Panc1 (cell line): ENCODE data around the gene ADAMTS19. TPM values are rescaled to one million over a fixed set of nuclear protein-coding genes. Genes with fewer than 3 reads are reported as not detected.

Experiments used
- ATAC-seq: fragments of 200-7000 bp; cut with Tn5 transposase; 2 replicates; pipeline ENCODE4 v1.9.1; 2020; ENCODE audit warnings: mild to moderate bottlenecking, moderate library complexity
- BruUV-seq: library from RNA; stranded (reverse); fragments of 400-500 nt; replicated peaks from 2 replicates; lab custom pipeline; 2021; lab: Mats Ljungman, UMichigan
- CTCF ChIA-PET: fragments of 300-600 bp; sonication (Branson Sonifier 250); formaldehyde crosslinking; loops from one replicate; lab custom pipeline; 2022; ENCODE audit warnings: antibody characterized with exemption; lab: Charles Lee
- POLR2A ChIA-PET: fragments of 300-600 bp; sonication (Branson Sonifier 250); formaldehyde crosslinking; loops from one replicate; lab custom pipeline; 2022; ENCODE audit warnings: antibody characterized with exemption; lab: Charles Lee
- DNase-seq: peaks from one replicate; pipeline ENCODE4 v3.0.0-alpha.2; 2010; ENCODE audit warnings: low read depth, low spot score
- H3K27ac ChIP-seq: 2 replicates; pipeline ENCODE4 v1.5.1; 2011; ENCODE audit warnings: mild to moderate bottlenecking, low read length, inconsistent platforms
- H3K27me3 ChIP-seq: fragments of 200-500 bp; sonication (Bioruptor generic); 2 replicates; pipeline ENCODE4 v1.6.0; 2014; ENCODE audit warnings: low read length, inconsistent platforms; ENCODE audit not compliant: control insufficient read depth, insufficient read depth
- H3K36me3 ChIP-seq: fragments of 200-500 bp; sonication (Bioruptor generic); 2 replicates; pipeline ENCODE4 v1.5.1; 2014; ENCODE audit warnings: inconsistent platforms, mild to moderate bottlenecking, low read length, moderate library complexity; ENCODE audit not compliant: control insufficient read depth, insufficient read depth
- H3K4me1 ChIP-seq: 2 replicates; pipeline ENCODE4 v1.5.1; 2011; ENCODE audit warnings: inconsistent platforms, mild to moderate bottlenecking, low read length, moderate library complexity; ENCODE audit not compliant: control insufficient read depth, insufficient read depth
- H3K4me3 ChIP-seq, 2 experiments: 2 replicates each; pipeline ENCODE4 v1.5.1; 2011 to 2012; ENCODE audit warnings: low read depth in 2 of 2, low read length in 2 of 2, mild to moderate bottlenecking in 2 of 2, inconsistent platforms in 1 of 2, moderate library complexity in 1 of 2
- H3K9me3 ChIP-seq: fragments of 200-500 bp; sonication (Bioruptor generic); 2 replicates; pipeline ENCODE4 v1.5.1; 2014; ENCODE audit warnings: low read depth, mild to moderate bottlenecking, inconsistent platforms, low read length, moderate library complexity; ENCODE audit not compliant: control insufficient read depth, insufficient read depth
- POLR2AphosphoS5 ChIP-seq: IDR thresholded peaks from 2 replicates; pipeline ENCODE4 v1.6.1; 2012; ENCODE audit warnings: mild to moderate bottlenecking, low read depth, low read length, moderate library complexity
- SIN3A ChIP-seq: IDR thresholded peaks from 2 replicates; pipeline ENCODE4 v1.6.1; 2012; ENCODE audit warnings: low read depth, mild to moderate bottlenecking, low read length, moderate library complexity, borderline replicate concordance; ENCODE audit not compliant: insufficient read depth
- TCF7L2 ChIP-seq: IDR thresholded peaks from 2 replicates; pipeline ENCODE4 v1.6.1; 2011; ENCODE audit warnings: mild to moderate bottlenecking, low read depth, low read length, inconsistent platforms
- in situ Hi-C: cut with HindIII; loops from 2 replicates; pipeline ENCODE4 v1.10.0; 2016; ENCODE audit warnings: low sequenced_read_pairs, low pct_unique_long_range_greater_than_20kb
- intact Hi-C: fragments of 100-400 bp; cut with micrococcal nuclease; formaldehyde crosslinking; loops from one replicate; pipeline ENCODE4 v1.10.0; 2022; ENCODE audit not compliant: unreplicated experiment
- total RNA-seq: library from RNA; stranded (reverse); gene quantifications from one replicate; pipeline ENCODE4 v1.2.1, GENCODE V29; 2021; ENCODE audit not compliant: unreplicated experiment
- TF ChIP-seq, protein P1 (sequence below): fragments of 450-650 bp; IDR thresholded peaks from 2 replicates; pipeline ENCODE4 v1.5.1; 2017; ENCODE audit warnings: mild to moderate bottlenecking
- TF ChIP-seq, protein P2 (sequence below), 2 experiments: IDR thresholded peaks; 2 replicates each; pipeline ENCODE4 v1.6.1; 2011 to 2012; ENCODE audit warnings: low read depth in 2 of 2, control low read depth in 1 of 2, low read length in 1 of 2, mild to moderate bottlenecking in 1 of 2, moderate library complexity in 1 of 2; ENCODE audit not compliant: insufficient read depth in 1 of 2

Gene ADAMTS19
- total RNA-seq, 1 experiment from 2014 or later: not detected

DNA sequence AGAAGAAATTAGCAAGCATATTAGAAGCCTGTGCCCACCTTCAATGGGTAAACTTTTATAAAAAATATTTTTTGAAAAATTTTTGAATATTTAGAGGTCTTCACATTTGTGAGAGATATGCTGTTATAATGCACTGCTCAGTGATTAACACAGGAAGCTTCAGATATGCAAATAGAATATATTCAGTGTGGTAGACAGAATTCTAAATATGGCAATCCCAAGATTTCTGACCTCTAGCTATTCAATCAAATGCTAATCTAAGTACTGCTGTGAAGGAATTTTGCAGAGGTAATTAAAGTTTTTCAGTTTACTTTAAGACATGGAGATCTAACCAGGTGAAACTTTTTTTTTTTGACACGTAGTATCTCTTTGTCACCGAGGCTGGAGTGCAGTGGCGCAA is 103.5 kb downstream of the ADAMTS19 start:
- no peak for DNase-seq
- BruUV-seq: no TSS peak
- POLR2A ChIA-PET: no interaction called here
- Histone ChIP-seq H3K4me1 (no peaks in the 10 kb centered on the region), H3K36me3 (no peaks in the 10 kb centered on the region), H3K4me3 (no peak overlapping the region), H3K27ac (no peak overlapping the region), H3K27me3 (no peaks in the 10 kb centered on the region), H3K9me3 (no peaks in the 10 kb centered on the region)
- CTCF ChIA-PET: no interaction called here
- intact Hi-C loops: no loop called here
- TF ChIP-seq POLR2AphosphoS5: no peak
- no peak for TF ChIP-seq TCF7L2
- TF ChIP-seq, protein P1, sequence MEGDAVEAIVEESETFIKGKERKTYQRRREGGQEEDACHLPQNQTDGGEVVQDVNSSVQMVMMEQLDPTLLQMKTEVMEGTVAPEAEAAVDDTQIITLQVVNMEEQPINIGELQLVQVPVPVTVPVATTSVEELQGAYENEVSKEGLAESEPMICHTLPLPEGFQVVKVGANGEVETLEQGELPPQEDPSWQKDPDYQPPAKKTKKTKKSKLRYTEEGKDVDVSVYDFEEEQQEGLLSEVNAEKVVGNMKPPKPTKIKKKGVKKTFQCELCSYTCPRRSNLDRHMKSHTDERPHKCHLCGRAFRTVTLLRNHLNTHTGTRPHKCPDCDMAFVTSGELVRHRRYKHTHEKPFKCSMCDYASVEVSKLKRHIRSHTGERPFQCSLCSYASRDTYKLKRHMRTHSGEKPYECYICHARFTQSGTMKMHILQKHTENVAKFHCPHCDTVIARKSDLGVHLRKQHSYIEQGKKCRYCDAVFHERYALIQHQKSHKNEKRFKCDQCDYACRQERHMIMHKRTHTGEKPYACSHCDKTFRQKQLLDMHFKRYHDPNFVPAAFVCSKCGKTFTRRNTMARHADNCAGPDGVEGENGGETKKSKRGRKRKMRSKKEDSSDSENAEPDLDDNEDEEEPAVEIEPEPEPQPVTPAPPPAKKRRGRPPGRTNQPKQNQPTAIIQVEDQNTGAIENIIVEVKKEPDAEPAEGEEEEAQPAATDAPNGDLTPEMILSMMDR: no peak
- TF ChIP-seq SIN3A: no peak
- TF ChIP-seq, protein P2, sequence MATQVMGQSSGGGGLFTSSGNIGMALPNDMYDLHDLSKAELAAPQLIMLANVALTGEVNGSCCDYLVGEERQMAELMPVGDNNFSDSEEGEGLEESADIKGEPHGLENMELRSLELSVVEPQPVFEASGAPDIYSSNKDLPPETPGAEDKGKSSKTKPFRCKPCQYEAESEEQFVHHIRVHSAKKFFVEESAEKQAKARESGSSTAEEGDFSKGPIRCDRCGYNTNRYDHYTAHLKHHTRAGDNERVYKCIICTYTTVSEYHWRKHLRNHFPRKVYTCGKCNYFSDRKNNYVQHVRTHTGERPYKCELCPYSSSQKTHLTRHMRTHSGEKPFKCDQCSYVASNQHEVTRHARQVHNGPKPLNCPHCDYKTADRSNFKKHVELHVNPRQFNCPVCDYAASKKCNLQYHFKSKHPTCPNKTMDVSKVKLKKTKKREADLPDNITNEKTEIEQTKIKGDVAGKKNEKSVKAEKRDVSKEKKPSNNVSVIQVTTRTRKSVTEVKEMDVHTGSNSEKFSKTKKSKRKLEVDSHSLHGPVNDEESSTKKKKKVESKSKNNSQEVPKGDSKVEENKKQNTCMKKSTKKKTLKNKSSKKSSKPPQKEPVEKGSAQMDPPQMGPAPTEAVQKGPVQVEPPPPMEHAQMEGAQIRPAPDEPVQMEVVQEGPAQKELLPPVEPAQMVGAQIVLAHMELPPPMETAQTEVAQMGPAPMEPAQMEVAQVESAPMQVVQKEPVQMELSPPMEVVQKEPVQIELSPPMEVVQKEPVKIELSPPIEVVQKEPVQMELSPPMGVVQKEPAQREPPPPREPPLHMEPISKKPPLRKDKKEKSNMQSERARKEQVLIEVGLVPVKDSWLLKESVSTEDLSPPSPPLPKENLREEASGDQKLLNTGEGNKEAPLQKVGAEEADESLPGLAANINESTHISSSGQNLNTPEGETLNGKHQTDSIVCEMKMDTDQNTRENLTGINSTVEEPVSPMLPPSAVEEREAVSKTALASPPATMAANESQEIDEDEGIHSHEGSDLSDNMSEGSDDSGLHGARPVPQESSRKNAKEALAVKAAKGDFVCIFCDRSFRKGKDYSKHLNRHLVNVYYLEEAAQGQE (IDR thresholded peaks at IDR 0.05; ENCODE audit: insufficient read depth in 1 of 2, low read depth in 2 of 2, low read length in 1 of 2): no peak
- no peak for ATAC-seq
- in situ Hi-C loops: no loop called here

DNA sequence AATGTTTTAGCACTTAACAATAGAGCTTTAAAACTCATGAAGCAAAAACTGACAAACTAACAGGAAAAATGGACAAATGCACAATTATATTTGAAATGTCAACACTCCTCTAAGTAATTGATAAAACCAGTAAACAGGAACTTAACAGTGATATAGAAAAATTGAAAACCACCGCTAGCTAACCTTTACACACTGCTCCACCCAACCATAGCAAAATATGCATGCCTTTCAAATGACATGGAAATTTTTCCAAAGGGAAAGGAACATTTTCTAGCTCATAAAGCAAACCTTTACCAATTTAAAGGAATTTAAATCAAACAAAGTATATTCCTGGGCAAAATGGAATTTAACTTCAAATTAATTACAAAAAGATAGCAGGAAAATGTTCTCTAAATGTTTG is 109.2 kb downstream of the ADAMTS19 start:
- H3K36me3 ChIP-seq: no peaks in the 10 kb centered on the region
- TF ChIP-seq, protein P1: no peak
- no peak for TF ChIP-seq SIN3A
- no peak for TF ChIP-seq POLR2AphosphoS5
- TF ChIP-seq, protein P2 (IDR thresholded peaks at IDR 0.05; ENCODE audit: insufficient read depth in 1 of 2, low read depth in 2 of 2, low read length in 1 of 2): no peak
- no peak for TF ChIP-seq TCF7L2
- no peaks in the 10 kb centered on the region for H3K9me3 ChIP-seq
- no TSS peak for BruUV-seq
- in situ Hi-C loops (no loop called here), intact Hi-C loops (no loop called here)
- DNase-seq (no peak), ATAC-seq (no peak)
- no peaks in the 10 kb centered on the region for H3K27me3 ChIP-seq
- ChIA-PET POLR2A (no interaction called here), CTCF (no interaction called here)
- H3K4me1 ChIP-seq: no peaks in the 10 kb centered on the region
- no peak overlapping the region for H3K27ac ChIP-seq
- H3K4me3 ChIP-seq: no peak overlapping the region
